ENCODE measurements around the gene UHRF1.

UHRF1 gene

DNA sequence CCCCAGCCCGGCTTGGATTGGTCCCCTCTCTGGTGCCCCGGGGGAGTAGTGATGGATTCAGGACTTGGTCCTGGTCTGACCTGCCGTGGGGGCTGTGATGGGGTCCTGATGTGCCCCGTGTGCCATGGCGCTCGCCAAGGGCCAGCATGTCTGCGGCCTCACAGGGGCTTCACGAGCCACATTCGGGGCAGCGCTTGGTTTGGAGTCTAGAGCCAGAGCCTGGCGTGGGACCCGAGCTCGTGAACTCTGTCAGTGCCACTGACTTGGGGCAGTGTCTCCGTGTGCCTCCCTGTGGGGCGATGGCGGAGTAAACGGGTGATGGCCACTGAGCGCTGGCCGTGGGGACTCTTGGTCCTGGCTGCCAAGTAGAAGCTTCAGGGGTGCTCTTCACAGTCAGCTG, 76.8 kb downstream of the UHRF1 start:
- DNase-seq (ENCODE audit: low read depth), result no peak
- H3K4me3 ChIP-seq (ENCODE audit: control insufficient read depth, low read depth, low read length), result no peak overlapping the region
- no peak for TF ChIP-seq CTCF (IDR thresholded peaks at IDR 0.05; ENCODE audit: control insufficient read depth, insufficient read depth, low read depth, low read length, missing control alignments)

DNA sequence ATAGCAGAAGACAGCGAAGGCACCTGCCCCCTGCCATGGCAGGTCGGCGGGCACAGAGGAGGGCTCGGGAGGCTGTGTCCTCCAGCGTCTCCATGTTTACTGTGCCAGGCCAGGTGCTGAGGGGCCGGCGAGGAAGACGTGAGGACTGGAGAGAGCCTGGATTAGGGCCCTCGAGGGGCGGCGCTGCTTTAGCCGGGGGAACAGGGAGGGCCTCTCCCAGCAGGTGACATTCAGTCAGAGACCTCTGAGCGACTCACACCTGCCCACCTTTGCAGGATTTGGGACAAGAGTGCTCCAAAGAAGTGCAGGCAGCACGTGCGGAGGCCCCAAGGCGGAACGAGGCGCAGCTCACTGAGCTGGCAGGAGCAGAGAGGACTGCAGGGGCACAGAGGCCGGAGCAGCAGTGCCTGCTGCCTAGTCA, 77.2 kb downstream of the UHRF1 start:
- no peak for TF ChIP-seq CTCF (IDR thresholded peaks at IDR 0.05; ENCODE audit: control insufficient read depth, insufficient read depth, low read depth, low read length, missing control alignments)
- DNase-seq (ENCODE audit: low read depth), result no peak
- H3K4me3 ChIP-seq (ENCODE audit: control insufficient read depth, low read depth, low read length), result no peak overlapping the region

DNA sequence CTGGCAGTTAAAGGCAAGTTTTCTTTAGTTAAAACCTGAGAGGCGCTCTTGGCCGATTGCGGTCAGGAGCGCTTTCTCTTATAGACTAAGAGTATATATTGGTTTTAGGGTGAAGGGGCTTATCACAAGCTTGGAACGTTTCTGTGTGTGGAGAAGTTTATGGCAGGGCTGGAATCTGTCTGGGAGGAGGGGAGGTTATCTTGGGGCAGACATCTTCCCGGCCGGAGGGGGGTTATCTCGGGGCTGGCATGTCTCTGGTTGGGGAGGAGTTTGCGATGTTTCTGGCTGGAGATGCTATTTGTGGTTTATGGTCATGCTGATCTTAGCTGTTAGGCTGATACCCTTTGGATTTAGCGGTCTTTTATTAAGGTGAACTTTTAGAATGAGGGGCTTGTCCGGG, 78.0 kb downstream of the UHRF1 start:
- no peak for DNase-seq (ENCODE audit: low read depth)
- no peak overlapping the region for H3K4me3 ChIP-seq (ENCODE audit: control insufficient read depth, low read depth, low read length)
- TF ChIP-seq CTCF (IDR thresholded peaks at IDR 0.05; ENCODE audit: control insufficient read depth, insufficient read depth, low read depth, low read length, missing control alignments), result no peak

DNA sequence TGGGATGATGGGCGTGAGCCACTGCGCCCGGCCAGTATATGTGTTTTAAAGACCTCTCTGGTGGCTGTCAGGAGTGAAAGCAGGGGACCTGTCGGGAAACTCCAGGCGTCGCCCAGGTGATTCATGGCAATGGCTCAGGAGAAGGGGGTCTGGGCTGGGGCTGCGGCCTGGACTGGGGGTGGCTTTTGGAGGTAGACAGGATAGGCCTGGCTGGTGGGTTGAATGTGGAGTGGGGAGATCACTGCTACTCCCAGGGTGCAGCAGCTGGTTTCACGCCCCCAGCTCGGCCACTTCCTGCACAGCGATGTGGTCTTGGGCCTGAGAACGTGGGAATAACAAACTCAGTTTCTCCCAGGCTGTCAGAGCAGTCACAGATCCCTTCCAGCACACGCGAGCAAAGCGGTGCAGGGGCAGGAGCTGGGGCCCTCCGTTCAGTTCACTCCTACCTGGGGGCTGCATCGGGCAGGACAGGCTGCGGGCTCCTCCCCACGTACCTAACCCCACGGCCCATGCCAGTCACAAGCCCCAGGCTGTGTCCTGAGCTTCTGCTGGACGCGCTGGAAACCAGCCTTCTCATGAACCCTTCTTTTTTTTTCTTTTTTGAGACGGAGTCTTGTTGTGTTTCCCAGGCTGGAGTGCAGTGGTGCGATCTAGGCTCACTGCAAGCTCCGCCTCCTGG, 78.5 kb downstream of the UHRF1 start:
- no peak for DNase-seq (ENCODE audit: low read depth)
- no peak overlapping the region for H3K4me3 ChIP-seq (ENCODE audit: control insufficient read depth, low read depth, low read length)
- TF ChIP-seq CTCF (IDR thresholded peaks at IDR 0.05; ENCODE audit: control insufficient read depth, insufficient read depth, low read depth, low read length, missing control alignments), result no peak

DNA sequence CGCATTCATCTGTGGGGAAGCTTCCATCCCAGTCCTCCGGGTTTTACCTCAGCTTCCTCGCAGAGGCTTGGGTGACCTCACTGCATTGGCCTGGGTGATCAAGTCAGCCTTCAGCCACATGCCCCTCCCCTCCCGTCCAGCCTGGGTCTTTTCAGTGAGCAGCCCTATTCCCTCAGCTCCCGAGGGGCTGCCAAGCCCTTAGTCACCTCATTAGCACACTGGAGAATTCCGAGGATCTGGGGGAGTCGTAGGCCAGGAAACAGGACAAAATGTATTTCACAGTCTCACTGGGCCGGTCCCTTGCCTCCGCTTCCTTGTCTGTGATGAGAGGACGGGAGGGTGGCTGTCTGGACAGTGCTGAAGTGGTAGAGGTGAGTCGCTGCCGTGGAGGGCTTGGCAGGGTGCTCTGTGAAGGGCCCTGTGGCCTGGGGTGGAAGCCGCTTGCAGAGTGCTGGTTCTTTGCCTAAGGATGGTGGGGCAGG, 79.5 kb downstream of the UHRF1 start:
- H3K4me3 ChIP-seq (ENCODE audit: control insufficient read depth, low read depth, low read length), result no peak overlapping the region
- TF ChIP-seq CTCF (IDR thresholded peaks at IDR 0.05; ENCODE audit: control insufficient read depth, insufficient read depth, low read depth, low read length, missing control alignments), result no peak
- DNase-seq (ENCODE audit: low read depth), result no peak

DNA sequence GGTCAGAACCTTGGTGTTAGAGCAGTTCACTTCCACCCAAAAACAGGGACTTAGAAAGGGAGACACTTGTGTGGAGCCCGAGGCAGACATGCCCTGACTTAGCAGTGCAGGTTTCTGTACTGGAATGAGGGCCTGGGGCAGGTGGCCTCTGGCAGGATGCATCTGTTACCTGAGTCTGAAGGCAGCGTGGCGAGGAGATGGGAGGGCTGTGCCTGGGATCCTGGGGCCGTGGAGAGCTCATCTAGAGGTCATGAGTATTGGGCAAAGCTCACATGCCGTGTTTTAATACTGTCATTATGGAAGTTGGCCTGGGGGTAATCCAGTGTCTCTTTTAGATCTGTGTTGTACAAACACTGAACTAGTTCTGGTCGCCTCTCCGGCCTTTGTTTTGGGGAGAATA, 81.0 kb downstream of the UHRF1 start:
- DNase-seq (ENCODE audit: low read depth), result no peak
- no peak overlapping the region for H3K4me3 ChIP-seq (ENCODE audit: control insufficient read depth, low read depth, low read length)
- no peak for TF ChIP-seq CTCF (IDR thresholded peaks at IDR 0.05; ENCODE audit: control insufficient read depth, insufficient read depth, low read depth, low read length, missing control alignments)
